DMS53 (cell line): ENCODE results near the gene CNTN4.
"Not testable (repeated sequence)": the region's sequence is repeated elsewhere in the genome, so short reads cannot be mapped to it uniquely, and the experiment has no call there.

Source experiments
- DNase-seq: peaks from one replicate; lab custom pipeline; 2025; lab: John Stamatoyannopoulos, UW

The CNTN4 gene

DNA sequence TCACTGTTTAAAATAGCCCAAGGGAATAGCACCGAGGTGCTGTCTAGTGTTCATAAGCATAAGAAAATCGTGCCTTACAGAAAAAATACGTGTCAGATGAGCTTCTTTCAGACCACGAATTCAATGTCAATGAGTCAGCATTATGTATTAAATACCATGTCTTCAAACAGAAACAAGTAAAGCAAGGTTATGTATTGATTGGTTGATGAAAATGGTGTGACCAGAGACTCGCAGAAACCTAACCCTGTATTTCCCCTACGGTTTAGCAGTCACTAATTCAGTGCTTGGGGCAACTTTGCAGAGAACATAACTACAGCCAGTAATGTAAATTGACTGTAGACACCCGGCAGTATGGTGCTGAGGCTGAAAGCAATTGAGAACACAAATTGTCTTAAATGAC lies 703.8 kb downstream of the CNTN4 start:
- no peak for DNase-seq

DNA sequence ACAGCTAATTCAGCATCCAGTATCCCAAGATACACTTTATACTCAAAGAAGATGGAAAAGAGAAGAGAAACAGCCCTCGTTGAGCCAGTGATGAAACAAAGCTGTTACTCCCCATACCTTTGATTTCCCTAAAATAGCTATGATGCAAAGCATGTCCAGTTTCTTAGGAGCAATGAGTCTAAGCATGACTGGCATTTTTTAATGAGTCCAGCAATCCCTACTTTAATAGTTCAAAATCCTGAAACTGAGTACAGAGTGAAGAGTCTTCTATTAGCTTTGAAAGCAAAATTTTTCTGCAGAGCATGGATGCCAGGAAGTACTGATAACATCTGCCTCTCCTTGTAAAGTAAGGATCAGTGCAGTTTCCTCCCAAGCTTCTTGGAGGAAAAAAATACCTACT lies 708.8 kb downstream of the CNTN4 start:
- DNase-seq: no peak

DNA sequence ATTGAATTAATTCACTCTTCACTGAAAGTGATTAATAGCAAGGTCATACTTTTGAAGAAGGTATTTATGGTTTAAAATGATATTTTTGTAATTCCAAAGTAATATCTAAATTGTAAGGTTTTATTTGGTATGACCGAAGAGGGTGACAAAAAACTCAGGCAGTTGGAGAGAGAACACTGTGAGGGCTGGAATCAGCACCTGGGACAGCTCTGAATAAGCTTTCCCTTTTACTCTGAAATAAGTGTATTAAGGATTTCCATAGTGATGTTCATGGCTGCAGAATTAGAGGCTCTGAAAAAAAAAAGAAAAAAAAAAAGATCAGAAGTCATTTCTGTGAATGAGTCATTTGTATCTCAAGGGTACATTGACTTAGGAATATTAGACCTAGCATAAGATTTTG lies 712.1 kb downstream of the CNTN4 start:
- no peak for DNase-seq

GRCh38 chr3:2819571-2819970 lies 720.9 kb downstream of the CNTN4 start:
- DNase-seq: no peak

DNA sequence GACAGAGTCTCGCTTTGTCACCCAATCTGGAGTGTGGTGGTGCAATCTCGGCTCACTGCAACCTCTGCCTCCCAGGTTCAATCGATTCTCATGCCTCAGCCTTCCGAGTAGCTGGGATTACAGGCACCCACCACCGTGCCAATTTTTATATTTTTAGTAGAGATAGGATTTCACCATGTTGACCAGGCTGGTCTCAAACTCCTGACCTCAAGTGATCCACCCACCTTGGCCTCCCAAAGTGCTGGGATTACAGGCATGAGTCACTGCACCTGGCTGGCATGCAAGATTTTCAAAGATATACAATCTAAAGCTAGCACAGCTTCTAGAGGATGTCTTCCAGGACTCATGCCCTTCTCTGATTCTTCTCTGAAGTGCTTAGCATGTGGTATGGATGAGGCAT lies 722.3 kb downstream of the CNTN4 start:
- not testable (repeated sequence) for DNase-seq

GRCh38 chr3:2822611-2823010 lies 723.9 kb downstream of the CNTN4 start:
- DNase-seq: no peak

DNA sequence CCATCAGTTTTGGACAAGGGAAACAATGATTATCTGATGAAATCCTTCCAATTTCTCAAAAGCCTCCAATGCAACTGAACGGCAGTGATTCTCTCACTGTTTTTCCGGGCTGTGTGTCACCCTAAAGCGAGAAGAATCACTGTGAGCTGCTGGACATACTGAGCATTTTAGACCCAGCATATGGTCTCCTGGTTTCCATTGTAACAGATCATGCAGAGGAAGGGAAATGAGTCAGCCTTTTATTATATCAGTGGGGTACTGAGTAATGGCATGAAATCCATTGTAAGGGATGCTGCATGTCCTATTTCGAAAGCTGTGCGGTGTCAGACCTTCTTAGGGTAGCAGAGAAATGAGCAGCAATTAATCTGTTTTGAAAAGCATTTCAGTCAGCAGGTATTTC lies 724.4 kb downstream of the CNTN4 start:
- no peak for DNase-seq

- no peak for DNase-seq
These were observed 725.0 kb downstream of the CNTN4 start for GRCh38 chr3:2823437-2824211.

DNA sequence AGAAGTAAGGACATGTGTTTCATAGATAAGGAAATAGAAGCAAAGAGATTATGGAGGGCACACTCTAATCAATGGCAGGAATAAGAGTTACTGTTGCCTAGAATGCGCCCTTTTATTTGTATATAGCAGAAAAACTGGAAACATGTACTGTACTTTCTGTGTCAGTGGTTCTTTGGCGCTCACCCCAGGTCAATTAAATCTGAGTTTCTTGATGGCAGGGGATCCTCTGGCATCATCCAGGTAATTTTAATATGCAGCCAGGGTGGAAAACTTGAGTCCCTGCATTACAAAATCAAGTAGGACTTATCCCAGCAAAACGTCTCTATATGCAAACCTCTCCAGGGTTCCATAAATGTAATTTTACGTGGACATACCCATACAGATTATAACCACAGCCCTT lies 727.4 kb downstream of the CNTN4 start:
- no peak for DNase-seq

DNA sequence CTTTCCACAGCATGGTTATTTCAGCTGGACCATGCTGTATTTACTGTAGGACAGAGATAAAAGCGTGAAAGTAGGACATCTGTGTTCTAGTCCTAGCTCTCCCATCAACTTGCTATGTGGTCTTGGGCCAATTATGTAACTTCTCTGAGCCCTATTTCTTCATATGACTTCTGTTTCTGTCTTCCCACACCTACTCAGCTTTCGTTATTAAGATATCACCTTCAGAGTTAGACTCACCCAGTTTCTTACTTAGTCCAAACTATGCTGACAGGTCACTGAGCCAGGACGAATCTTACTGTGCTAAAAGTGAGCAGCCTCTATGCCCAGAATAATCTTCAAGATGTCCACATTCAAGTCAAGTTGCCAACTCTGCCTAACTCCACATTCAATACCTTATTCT lies 727.8 kb downstream of the CNTN4 start:
- no peak for DNase-seq

- no peak for DNase-seq
These were observed 738.6 kb downstream of the CNTN4 start for GRCh38 chr3:2837239-2837638.

- DNase-seq: no peak
These were observed 739.2 kb downstream of the CNTN4 start for GRCh38 chr3:2837910-2838309.

GRCh38 chr3:2838546-2839157 lies 740.0 kb downstream of the CNTN4 start:
- DNase-seq: no peak

DNA sequence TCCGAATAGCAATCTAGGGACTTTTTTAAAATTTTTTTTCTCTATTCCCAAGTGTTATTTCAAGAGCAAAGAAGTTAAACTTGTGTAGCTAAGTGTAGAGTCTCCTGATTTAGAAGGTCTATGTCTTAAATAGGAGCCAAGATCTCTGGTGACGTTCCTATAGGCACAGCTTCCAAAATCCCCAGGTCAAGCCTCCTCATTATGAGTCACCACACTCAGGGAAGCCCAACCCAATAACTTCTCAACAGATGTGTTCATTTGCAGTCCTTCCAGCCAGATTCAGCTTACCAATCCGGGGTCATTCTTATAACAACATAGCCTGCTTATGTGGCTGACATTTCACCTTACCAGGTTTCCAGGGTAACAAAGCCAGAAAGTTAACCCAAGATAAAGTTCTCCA lies 741.2 kb downstream of the CNTN4 start:
- DNase-seq: no peak

GRCh38 chr3:2847062-2847841 lies 748.6 kb downstream of the CNTN4 start:
- no peak for DNase-seq

DNA sequence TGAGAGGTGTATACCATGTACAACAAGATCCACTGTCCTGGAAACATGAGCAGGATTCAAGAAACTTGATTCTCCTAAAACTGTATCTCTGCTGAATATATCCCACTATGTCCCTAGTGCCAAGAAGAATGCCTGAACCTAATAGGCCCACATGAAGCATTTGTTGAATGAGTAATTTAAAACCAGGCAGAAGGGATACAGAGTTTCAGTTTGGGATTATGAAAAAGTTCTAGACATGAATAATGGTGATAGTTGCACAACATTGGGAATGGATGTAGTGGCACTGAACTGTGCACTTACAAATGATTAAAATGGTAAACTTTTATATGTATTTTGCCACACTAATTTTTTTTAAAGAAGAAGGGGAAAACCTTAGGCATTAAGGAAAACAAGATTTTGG lies 750.4 kb downstream of the CNTN4 start:
- DNase-seq: no peak

DNA sequence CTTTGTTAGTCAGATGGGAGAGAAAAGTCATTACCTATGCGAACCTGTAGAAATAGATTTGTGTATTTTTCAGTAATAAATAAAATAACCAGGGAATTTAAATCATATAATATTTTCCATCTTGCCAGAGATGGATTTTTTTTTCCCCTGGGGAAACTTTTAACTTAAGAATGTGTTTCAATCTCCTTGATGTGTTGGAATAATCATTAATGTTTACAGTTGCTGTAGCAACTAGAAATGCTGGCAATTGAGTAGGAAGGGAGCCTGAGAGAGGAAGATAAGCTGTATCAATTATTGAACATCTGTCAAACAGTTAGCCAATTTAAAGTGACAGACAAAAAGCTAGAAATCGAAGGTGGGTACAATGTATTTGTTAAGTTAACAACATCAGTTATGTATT lies 752.0 kb downstream of the CNTN4 start:
- no peak for DNase-seq

DNA sequence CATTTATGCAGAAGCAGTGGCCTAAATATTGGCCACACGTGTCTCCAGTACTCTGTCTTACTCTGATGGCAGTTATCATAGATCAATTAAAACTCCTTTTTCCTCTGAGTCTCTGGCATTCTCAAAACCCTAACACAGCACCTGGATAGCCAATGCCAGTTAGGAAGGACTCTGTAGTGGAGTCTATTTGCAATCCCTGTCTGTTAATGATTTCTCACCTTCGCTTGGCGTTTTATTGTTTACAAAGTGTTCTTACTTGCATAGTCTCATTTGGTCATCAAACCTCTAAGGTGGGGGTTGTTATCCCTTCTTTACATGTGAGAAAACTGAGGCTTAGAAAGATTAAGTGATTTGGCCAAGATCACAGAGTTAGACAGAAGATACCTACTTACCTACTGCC lies 752.7 kb downstream of the CNTN4 start:
- DNase-seq: peak; percentile 54

DNA sequence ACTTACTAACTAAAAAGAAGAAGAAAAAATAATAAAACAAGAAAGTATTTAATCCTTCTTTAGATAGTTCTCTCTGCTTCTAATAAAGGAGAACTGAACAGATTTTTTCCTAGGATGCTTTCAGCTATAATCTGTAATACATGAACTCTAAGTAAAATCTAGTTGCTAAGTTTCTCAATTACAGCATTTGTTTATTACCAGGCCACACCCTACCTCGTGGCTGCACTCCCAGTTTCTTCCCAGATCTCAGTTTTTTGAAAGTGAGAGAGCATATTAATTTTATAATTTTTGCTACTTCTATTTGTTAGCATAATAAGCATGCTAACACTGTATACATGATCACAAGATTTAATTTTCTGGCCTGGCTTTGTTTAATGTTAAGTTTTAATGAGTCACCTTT lies 753.2 kb downstream of the CNTN4 start:
- DNase-seq: no peak

GRCh38 chr3:2853651-2854050 lies 755.0 kb downstream of the CNTN4 start:
- DNase-seq: no peak

- DNase-seq: no peak
These were observed 757.8 kb downstream of the CNTN4 start for GRCh38 chr3:2856138-2857133.

- DNase-seq: peak; percentile 8
These were observed 762.0 kb downstream of the CNTN4 start for GRCh38 chr3:2860626-2861025.
